NCI-H226 (cell line): ENCODE data around the gene INHBB.
"Not testable (repeated sequence)": the region's sequence is repeated elsewhere in the genome, so short reads cannot be mapped to it uniquely, and the experiment has no call there.

Source experiments
- DNase-seq: peaks from one replicate; pipeline ENCODE4 v3.0.0-alpha.2; 2015

INHBB gene

DNA sequence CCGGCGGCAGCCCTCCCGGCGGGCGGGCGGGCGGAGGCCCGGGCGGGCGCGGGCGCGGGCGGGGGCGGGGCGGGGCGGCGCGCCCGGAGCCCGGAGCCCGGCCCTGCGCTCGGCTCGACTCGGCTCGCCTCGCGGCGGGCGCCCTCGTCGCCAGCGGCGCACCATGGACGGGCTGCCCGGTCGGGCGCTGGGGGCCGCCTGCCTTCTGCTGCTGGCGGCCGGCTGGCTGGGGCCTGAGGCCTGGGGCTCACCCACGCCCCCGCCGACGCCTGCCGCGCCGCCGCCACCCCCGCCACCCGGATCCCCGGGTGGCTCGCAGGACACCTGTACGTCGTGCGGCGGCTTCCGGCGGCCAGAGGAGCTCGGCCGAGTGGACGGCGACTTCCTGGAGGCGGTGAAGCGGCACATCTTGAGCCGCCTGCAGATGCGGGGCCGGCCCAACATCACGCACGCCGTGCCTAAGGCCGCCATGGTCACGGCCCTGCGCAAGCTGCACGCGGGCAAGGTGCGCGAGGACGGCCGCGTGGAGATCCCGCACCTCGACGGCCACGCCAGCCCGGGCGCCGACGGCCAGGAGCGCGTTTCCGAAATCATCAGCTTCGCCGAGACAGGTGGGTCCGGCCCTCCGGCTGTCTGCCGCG is at the start of gene INHBB:
INHBB (plus strand) TSS at position 111 of the 641 bp plus-strand sequence; CDS start at position 164, 53 bp downstream.
- no peak for DNase-seq

DNA sequence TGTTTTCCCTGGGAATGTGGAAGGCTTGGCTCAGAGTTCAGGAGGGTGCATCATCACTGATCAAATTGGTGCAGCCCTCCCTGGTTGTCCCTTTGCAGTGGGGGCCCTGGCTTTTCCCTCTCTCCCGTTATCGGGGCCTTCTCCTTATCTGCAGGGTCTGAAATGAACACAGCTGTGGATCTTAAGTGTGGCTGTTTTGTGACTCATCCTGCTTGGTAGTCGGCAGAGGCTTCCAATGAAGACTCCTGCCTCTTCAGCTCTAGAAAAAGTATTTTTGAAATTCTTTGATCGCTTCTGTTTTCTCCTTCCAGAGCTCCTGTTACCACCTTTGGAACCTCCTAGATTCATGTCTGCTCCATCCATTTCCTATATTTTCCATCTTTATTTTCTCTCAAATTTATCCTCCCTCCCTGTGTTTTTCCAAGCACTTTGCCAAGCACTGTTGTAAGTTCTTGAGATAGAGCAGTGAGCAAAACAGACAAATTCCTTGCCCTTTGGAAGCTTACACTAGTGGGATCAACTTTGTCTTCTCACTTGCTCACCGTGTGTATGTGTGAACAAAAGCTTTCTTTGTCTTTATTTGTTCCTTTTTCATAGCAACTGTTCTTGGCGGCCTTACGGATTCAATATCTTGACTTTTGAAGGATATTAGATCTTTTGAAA is 47.6 kb upstream of the INHBB start:
- DNase-seq: peak; percentile 33

DNA sequence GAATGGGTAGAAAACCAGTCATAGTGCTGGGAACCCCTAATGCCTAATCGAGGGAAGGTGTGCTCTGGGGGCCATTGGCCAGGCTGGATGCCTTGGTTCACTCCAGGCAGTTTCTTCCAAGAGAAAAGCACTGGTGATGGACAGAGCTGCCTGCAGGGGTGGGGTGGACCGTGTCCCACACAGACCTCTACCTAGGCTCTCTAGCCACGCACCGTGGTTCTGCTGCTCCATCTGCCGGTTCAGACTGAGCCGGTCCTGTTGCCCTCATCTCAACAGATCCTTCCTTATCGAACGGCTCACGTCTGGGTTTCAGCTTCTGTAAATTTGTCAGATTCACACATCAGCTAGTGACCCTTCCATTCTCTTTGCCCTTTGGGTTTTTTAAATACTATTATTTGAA is 46.9 kb upstream of the INHBB start:
- no peak for DNase-seq

GRCh38 chr2:120299561-120299960 is 46.4 kb upstream of the INHBB start:
- DNase-seq: no peak

GRCh38 chr2:120300385-120300784 is 45.6 kb upstream of the INHBB start:
- DNase-seq: no peak

DNA sequence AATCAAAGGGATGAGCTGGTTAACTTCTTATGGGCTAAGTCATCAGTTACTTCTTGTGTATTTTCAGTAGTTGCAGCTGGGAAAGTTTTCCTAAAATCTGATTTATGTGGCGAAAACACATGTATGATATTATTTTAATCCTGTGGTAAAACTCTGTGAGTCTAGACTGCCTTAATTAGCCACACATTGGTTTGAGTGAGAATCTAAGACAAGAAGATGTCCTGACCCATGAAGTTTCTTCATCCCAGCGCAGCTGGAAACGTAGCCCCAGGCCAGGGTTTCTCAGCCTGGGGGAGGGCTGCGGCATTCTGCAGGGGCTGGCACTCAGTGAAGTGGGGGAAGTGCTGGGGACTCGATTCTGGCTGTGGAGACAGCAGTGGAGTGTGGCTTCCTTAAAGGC is 44.7 kb upstream of the INHBB start:
- no peak for DNase-seq

DNA sequence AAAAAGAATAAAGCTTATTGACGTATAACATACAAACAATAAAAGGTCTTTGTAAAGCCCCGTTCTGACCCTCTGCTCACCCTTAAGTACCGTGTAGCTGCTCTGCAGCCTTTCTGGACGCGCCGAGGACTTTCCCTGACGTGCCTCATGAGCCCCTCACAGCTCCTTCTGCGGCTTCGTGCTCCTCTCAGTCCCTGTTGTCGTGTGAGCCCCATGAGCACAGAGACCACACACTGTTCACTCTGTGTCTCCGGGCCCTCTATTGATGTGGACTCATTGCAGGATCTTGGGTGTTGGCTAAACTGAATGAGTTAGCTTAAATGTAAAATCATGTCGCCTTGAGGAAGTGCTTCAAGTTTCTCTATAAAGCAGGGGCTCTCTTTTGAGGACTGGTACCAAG is 43.6 kb upstream of the INHBB start:
- DNase-seq: no peak

DNA sequence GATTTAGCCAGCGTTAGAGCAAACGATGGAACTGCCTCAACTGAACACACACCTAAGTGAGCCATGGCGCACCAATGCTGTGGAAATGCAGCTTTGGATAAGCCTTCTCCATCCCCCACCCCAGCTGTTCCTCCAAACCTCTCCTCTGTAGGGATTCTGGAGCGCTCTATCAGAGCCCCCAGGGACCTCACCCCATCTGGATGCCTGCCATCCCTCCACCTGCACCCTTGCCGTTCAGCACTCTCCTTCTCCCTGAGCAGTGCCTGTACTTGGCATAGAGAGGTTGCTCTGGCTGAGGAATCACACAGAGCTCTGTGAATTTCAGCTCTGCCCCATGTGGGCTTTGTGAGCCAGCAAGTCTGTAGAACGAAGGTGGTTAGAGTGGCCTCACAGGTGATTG is 42.8 kb upstream of the INHBB start:
- no peak for DNase-seq

- no peak for DNase-seq
Measured at GRCh38 chr2:120305296-120305695, 40.6 kb upstream of the INHBB start.

- no peak for DNase-seq
Measured at GRCh38 chr2:120305937-120306490, 39.9 kb upstream of the INHBB start.

DNA sequence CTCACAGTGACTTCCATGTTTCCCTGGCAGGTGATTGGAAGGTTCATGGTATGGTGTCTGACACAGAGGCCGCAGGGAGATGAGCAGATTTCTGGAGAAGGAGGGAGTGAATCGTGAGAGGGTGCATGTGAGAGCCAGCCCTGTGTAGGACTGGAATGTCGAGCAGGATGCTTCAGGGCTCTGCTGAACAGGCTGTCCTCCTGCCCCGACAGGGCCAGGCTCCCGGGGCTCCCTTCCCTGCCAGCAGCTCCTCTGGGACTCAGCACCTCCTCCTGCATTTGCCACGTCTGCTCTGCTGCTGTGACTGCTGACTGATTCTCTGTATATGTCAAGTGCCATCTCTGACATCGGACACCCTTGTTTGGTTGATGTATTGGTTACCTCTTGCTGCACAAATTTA is 38.5 kb upstream of the INHBB start:
- no peak for DNase-seq

DNA sequence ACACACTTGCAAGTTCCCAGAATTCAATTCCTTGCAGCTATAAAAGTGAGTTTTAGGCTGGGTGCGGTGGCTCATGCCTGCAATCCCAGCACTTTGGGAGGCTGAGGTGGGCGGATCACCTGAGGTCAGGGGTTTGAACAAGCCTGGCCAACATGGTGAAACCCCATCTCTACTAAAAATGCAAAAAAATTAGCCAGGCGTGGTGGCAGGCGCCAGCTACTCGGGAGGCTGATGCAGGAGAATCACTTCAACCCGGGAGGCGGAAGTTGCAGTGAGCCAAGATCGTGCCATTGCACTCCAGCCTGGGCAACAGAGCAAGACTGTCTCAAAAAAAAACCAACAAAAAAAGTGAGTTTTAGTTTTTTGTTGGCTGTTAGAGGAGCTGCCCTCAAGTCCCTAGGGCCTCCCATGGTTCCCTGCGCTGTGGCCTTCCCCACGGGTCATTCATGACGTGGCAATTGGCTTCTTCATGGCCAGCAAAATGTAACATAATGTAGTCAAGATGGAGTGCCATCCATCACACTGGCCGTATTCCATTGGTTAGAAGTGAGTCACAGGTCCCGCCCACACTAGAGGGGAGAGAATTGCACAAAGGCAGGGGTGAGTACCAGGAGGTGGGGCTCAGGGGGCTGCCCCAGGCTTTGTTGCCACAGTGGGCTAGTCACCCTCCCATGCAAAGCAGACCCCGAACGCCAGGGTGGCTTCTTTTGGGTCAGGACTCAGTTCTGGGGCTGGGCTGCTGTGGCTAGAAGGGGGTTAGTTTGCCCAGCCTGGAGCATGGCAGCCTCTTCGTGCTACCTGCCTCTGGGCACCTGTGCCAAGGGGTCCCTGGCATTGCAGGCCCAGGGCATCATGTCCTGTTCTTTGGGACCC is 37.7 kb upstream of the INHBB start:
- no peak for DNase-seq

- DNase-seq: no peak
Measured at GRCh38 chr2:120310136-120310535, 35.8 kb upstream of the INHBB start.

DNA sequence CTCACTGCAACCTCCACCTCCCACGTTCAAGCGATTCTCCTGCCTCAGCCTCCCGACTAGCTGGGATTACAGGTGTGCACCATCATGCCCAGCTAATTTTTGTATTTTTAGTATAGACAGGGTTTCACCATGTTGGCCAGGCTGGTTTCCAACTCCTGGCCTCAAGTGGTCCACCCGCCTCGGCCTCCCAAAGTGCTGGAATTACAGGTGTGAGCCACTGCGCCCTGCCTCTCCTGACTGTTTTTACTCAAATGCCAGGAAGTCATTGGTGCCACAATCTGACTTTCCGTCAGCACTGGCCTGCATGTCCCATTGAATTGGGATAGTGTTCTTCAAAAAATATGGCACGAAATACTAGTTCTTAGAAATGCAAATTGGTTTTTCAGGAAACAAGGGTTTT is 35.1 kb upstream of the INHBB start:
- not testable (repeated sequence) for DNase-seq

GRCh38 chr2:120312076-120312475 is 33.9 kb upstream of the INHBB start:
- no peak for DNase-seq

GRCh38 chr2:120312860-120313694 is 32.9 kb upstream of the INHBB start:
- DNase-seq: peak; percentile 58

DNA sequence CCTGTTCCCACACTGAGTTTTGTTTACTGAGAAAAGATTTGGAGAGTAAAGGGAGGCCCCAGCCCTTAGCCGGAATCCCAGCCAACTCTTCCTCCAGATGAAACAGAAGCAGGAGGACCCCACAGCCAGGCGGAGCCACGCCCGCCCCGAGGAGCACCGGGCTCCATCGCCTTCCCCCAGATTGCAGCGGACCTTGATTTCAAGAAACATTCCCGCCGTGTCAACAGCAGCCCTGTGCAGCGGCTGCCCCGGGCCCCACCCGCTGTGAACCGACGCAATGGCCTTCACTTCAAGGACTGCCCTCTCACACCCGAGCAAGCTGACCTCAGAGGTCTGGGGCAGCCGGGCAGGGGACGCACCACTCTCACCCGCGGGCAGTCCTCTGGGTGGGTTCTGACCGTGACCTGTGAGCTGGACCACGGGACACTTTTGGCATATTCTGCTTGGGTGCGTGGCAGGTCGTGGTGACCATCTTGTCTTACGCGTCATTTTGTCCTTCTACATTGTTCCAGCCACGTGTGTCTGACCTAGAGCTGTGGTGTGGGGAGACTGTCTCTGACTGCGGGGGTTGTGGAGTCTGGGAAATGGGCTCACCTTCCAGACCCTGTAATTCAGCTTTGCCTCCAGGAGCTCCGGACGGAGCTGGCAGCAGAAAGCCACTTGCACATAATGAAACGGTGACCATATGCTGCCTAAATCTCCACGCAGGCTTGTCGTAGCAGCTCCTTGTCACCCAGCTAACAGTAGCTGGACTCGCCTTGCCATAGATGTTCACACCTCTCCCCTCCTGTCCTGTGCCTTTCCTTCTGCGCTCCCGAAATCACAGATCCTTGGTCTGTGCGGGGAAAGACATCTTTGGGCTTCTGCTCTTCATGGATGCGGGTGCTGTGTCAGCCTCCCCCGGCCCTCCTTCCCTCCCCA is 32.0 kb upstream of the INHBB start:
- no peak for DNase-seq

DNA sequence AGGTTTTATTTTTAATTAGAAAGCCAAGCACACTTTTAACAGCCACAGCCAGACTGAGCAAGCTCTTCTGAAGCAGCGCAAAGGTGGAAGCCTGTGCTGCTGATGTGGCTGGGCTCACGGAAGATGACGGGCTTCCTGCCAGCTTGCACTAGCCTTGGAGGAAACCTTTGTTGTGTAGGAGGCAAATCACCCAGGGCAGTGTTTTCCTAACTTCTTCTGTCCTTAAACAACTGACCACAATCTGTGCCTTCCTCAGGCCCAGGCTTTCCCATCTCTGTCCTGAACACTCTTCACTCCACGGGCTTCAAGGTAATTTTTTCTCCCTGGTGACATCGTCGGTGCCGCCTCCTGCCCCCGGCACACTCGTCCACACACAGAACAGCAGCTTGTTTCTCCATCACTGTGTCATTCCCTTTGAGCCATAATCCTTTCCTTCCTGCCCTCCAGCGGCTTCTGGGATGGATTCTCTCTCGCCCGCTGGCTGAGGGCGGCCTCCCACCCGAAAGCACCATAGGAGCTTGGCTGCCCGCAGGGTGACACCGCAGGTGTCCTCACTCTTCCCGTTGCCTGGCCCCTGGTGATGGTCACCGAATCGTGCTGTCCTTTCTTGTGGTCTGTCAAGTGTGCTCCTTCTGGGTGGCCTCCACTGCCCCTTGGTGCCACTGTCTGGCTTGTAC is 31.1 kb upstream of the INHBB start:
- DNase-seq: no peak

DNA sequence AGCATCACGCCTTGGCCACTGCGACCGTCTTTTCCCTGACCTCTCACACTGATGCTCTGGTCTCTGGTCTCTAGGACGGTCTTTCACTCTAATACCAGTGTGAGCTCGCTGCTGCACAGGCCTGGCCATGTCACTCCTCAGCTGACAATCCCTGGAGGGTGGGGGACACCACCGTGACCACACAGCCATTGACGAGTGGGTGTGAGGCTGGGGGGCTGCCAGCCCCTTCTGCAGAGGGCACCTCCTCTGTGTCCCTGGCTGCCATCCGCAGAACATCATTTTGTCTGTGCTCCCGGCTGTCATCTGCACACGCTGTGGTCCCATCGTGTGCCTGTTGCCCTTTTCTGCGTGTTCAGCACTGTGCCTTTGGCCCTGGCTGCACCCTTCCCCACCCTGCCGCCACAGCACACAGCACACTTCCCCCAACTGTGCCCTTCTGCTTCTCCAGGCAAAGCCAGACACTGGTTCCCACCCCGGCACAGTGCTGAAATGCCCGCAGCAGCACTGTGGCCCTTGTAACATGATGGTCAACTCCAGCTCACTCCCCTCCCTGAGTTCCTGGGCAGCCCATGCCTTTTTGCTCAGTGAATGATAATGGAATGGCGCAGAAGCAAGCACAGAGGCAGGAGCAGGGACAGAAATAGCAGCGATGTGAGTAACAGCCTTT is 30.4 kb upstream of the INHBB start:
- no peak for DNase-seq

DNA sequence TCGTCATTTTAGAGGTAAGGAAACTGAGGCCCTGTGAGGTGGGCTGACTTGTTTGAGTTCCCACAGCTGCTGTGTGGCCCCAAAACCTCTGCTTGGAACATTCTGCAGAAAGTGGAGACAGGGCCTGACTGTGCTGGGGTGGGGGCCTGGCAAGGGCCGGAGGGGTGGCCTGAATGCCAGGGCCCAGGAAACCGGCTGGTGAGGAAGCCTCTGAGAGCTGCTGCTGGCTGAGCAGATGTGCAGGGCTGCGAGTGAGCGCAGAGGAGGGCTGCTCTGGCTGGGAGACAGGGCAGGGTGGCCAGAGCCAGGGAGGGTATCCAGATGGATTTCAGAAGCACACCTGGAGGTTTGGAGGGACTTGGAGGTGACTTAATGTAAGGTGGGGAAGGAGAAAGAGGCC is 29.9 kb upstream of the INHBB start:
- no peak for DNase-seq
